Peyer's patch (tissue), 4 donors: ENCODE results near the gene C10orf71.

Experiments
- POLR2A ChIP-seq, 2 donors: fragments of 450-650 bp; IDR thresholded peaks; one replicate each; pipeline ENCODE4 v1.5.1; 2017; ENCODE audit warnings: antibody characterized with exemption in 2 of 2, mild to moderate bottlenecking in 2 of 2, moderate library complexity in 2 of 2
- TF ChIP-seq, protein P1 (sequence below), 6 experiments: fragments of 450-650 bp in 4 of 6; fragments of 200-600 bp in 2 of 6; sonication (generic) in 1 of 6; IDR thresholded peaks; one replicate each; pipeline ENCODE4 v1.5.1; 2017 to 2019; ENCODE audit warnings: antibody characterized with exemption in 6 of 6, mild to moderate bottlenecking in 3 of 6, moderate library complexity in 1 of 6

DNA sequence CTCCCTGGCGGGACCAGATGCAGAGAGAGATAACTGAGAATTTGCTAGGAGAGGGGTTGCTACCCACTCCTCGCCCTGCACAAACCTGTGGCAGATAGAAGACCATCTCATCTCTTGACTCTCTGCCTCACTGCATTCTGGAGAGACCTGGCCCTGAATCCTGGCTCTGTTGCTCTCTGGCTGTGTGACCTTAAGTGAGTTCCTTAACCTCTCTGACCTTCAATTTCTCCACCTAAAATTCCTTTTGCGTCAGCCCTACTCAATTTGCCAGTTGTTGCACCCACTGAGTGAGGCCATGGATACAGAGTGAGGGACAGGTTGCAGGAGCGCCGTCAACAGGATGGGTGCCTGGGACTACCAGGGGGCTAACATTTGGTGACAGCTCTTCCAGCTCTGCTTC, 5.2 kb downstream of the C10orf71 start:
- TF ChIP-seq, protein P1, sequence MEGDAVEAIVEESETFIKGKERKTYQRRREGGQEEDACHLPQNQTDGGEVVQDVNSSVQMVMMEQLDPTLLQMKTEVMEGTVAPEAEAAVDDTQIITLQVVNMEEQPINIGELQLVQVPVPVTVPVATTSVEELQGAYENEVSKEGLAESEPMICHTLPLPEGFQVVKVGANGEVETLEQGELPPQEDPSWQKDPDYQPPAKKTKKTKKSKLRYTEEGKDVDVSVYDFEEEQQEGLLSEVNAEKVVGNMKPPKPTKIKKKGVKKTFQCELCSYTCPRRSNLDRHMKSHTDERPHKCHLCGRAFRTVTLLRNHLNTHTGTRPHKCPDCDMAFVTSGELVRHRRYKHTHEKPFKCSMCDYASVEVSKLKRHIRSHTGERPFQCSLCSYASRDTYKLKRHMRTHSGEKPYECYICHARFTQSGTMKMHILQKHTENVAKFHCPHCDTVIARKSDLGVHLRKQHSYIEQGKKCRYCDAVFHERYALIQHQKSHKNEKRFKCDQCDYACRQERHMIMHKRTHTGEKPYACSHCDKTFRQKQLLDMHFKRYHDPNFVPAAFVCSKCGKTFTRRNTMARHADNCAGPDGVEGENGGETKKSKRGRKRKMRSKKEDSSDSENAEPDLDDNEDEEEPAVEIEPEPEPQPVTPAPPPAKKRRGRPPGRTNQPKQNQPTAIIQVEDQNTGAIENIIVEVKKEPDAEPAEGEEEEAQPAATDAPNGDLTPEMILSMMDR (IDR thresholded peaks at IDR 0.05): no peak
- TF ChIP-seq POLR2A (IDR thresholded peaks at IDR 0.05): no peak
